A549 (cell line): ENCODE measurements around the gene EMX1. TPM values are rescaled to one million over a fixed set of nuclear protein-coding genes. Genes with fewer than 3 reads are reported as not detected.
A peak's percentile ranks its signal among the peaks of the same experiment; 100 is the strongest.

Source experiments
- ATAC-seq, 2 experiments: fragments of 200-7000 bp in 1 of 2; fragments of >200 bp in 1 of 2; cut with Nextera tagmentation in 1 of 2; cut with Tn5 transposase in 1 of 2; 3 replicates each; pipeline versions ENCODE4 v1.8.0 to v1.9.1; 2018 to 2020; ENCODE audit warnings: mild to moderate bottlenecking in 1 of 2, moderate library complexity in 1 of 2
- CTCF ChIA-PET: fragments of 300-600 bp; sonication (Branson Sonifier 250); formaldehyde crosslinking; extraction: SDS; loops from one replicate; lab custom pipeline; 2021; ENCODE audit warnings: antibody characterized with exemption, inconsistent platforms; lab: Yijun Ruan, JAX
- POLR2A ChIA-PET: fragments of 350-600 bp; formaldehyde crosslinking; extraction: SDS; loops from one replicate; lab custom pipeline; 2021; ENCODE audit warnings: antibody characterized with exemption, inconsistent platforms; lab: Yijun Ruan, JAX
- DNase-seq, 2 experiments: peaks; one replicate each; pipeline versions ENCODE4 v3.0.0 to v3.0.0-alpha.2; 2011 to 2016; ENCODE audit warnings: low read depth in 1 of 2, low spot score in 1 of 2
- FAIRE-seq: peaks from 2 replicates; lab custom pipeline; 2011; peaks lifted over from hg19 to GRCh38; lab: Jason Lieb, UNC
- H3K27ac ChIP-seq, 2 experiments: fragments of >200 bp; sonication (Bioruptor Twin); formaldehyde crosslinking; 3 replicates each; pipeline ENCODE4 v1.5.1; 2016 to 2017
- H3K4me1 ChIP-seq: fragments of >200 bp; sonication (Bioruptor Twin); formaldehyde crosslinking; 3 replicates; pipeline ENCODE4 v1.6.1; 2016
- H3K4me2 ChIP-seq: fragments of >200 bp; sonication (Bioruptor Twin); formaldehyde crosslinking; 3 replicates; pipeline ENCODE4 v1.6.1; 2016
- H3K4me3 ChIP-seq: fragments of >200 bp; sonication (Bioruptor Twin); formaldehyde crosslinking; 3 replicates; pipeline ENCODE4 v1.5.1; 2016
- H3K9me3 ChIP-seq: fragments of >200 bp; sonication (Bioruptor Twin); formaldehyde crosslinking; 3 replicates; pipeline ENCODE4 v1.6.1; 2016
- CEBPB ChIP-seq, 2 experiments: fragments of >200 bp in 1 of 2; sonication (Bioruptor Twin) in 1 of 2; formaldehyde crosslinking in 1 of 2; IDR thresholded peaks; 2 replicates each; pipeline ENCODE4 v1.6.1; 2012 to 2016
- ESRRA ChIP-seq: fragments of 150-350 bp; IDR thresholded peaks from 2 replicates; pipeline ENCODE4 v1.6.1; 2014; ENCODE audit warnings: mild to moderate bottlenecking, low read length, borderline replicate concordance
- HEYL ChIP-seq: fragments of 250-450 bp; sonication (Bioruptor Pico); IDR thresholded peaks from 2 replicates; pipeline ENCODE4 v1.8.0; 2021; ENCODE audit warnings: mild to moderate bottlenecking, moderate library complexity
- HOXA7 ChIP-seq: fragments of 250-450 bp; sonication (Bioruptor Pico); IDR thresholded peaks from 2 replicates; pipeline ENCODE4 v1.5.0; 2020; ENCODE audit warnings: mild to moderate bottlenecking, moderate library complexity
- HOXB13 ChIP-seq: fragments of 250-450 bp; sonication (Bioruptor Pico); IDR thresholded peaks from 2 replicates; pipeline ENCODE4 v1.5.0; 2020; ENCODE audit warnings: low read depth, mild to moderate bottlenecking, moderate library complexity
- MYC ChIP-seq: IDR thresholded peaks from 2 replicates; pipeline ENCODE4 v1.6.1; 2012; ENCODE audit warnings: mild to moderate bottlenecking, inconsistent platforms, low read length, improper control_type of control experiment, borderline replicate concordance
- POLR2A ChIP-seq: IDR thresholded peaks from 2 replicates; pipeline ENCODE4 v1.6.1; 2012; ENCODE audit warnings: mild to moderate bottlenecking, low read length
- POLR2AphosphoS2 ChIP-seq: conservative IDR thresholded peaks from 2 replicates; pipeline ENCODE4 v1.6.1; 2012; ENCODE audit warnings: low read length, improper control_type of control experiment, inconsistent platforms
- RNF2 ChIP-seq: fragments of 200-600 bp; sonication (generic); IDR thresholded peaks from 2 replicates; pipeline ENCODE4 v1.6.1; 2016; ENCODE audit warnings: low read depth, mild to moderate bottlenecking, antibody characterized with exemption, moderate library complexity, borderline replicate concordance
- ZFP36 ChIP-seq: fragments of 450-650 bp; IDR thresholded peaks from 2 replicates; pipeline ENCODE4 v1.6.1; 2014; ENCODE audit warnings: borderline replicate concordance; ENCODE audit not compliant: partially characterized antibody
- whole genome bisulfite sequencing: methylation state at CpG from one replicate; pipeline ENCODE4 v1.1.6; 2017; ENCODE audit errors: missing lambda C conversion rate; 5-methylcytosine and 5-hydroxymethylcytosine counted together
- polyA plus RNA-seq, 4 experiments: library from polyadenylated mRNA; depleted of rRNA in 3 of 4; stranded (reverse); fragments of >200 nt; fragmentation: RNase III in 1 of 4; extraction: RNeasy Plus Mini Kit Qiagen cat#74134 plus additional on column Dnase treatment in 1 of 4; gene quantifications; 2 replicates in 3 of 4; 3 replicates in 1 of 4; pipeline ENCODE4 v1.2.3, GENCODE V29; 2011 to 2017
- TF ChIP-seq, protein P1 (sequence below): fragments of >200 bp; sonication (Bioruptor Twin); formaldehyde crosslinking; IDR thresholded peaks from 3 replicates; pipeline ENCODE4 v1.5.1; 2016
- TF ChIP-seq, protein P2 (sequence below): fragments of 200-600 bp; sonication (generic); IDR thresholded peaks from 2 replicates; pipeline ENCODE4 v1.6.1; 2016; ENCODE audit warnings: antibody characterized with exemption, mild to moderate bottlenecking, moderate library complexity
- TF ChIP-seq, protein P3 (sequence below): fragments of 250-450 bp; sonication (Bioruptor Pico); IDR thresholded peaks from 2 replicates; pipeline ENCODE4 v1.5.0; 2020; ENCODE audit warnings: low read depth, mild to moderate bottlenecking, moderate library complexity

EMX1 gene
- polyA plus RNA-seq, 2 of the 4 experiments (the other 2 are of a cell fraction), result 0.05 TPM; not detected in 1

DNA sequence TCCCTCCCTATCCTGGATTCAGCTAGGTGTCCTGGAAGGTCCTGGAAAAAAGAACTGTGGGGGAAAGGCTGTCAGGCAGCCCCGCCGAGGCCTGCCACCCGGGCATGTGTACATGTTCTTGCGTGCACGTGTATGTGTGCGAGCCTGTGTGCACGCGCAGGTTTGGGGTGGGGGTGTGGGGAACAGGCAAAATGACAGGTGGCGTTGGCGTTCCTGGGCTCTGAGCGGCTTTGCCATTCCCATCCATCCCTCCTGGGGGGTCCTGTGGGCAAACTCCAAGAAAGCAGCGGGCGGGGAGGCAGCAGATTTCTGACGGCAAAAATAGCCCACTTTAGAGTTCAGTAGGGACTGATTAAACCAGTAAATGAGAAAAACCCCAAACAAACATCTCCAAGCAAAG, 35.6 kb downstream of the EMX1 start (continued):
- TF ChIP-seq, protein P1, sequence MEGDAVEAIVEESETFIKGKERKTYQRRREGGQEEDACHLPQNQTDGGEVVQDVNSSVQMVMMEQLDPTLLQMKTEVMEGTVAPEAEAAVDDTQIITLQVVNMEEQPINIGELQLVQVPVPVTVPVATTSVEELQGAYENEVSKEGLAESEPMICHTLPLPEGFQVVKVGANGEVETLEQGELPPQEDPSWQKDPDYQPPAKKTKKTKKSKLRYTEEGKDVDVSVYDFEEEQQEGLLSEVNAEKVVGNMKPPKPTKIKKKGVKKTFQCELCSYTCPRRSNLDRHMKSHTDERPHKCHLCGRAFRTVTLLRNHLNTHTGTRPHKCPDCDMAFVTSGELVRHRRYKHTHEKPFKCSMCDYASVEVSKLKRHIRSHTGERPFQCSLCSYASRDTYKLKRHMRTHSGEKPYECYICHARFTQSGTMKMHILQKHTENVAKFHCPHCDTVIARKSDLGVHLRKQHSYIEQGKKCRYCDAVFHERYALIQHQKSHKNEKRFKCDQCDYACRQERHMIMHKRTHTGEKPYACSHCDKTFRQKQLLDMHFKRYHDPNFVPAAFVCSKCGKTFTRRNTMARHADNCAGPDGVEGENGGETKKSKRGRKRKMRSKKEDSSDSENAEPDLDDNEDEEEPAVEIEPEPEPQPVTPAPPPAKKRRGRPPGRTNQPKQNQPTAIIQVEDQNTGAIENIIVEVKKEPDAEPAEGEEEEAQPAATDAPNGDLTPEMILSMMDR, result no peak
- no peak for TF ChIP-seq POLR2A
- no peak for TF ChIP-seq HOXB13 (CRISPR knock-in tag)
- TF ChIP-seq POLR2AphosphoS2, result no peak

DNA sequence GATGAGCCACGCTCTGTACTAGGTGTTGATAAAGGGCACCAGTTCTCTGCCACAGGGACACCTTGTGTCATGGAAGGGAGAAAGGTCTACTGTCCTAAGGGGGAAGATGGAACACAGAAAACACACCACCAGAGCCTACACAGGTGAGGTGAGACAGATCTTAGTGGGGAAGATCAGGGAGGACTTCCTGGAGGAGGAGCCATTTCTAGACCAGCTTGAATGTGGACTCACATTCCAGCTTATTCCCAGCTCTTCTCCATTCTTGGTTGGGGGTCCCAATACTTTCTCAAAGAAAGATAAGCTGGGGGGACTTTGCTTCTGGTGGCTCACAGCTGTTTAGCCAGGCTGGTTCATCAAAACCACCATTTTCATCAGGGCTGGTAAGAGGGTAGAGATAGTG, 36.2 kb downstream of the EMX1 start:
- WGBS, result 100% methylated on average over 1 of the region's 1 CpG
- H3K4me1 ChIP-seq, result no peaks in the 10 kb centered on the region
- FAIRE-seq, result no peak
- H3K27ac ChIP-seq, result no peak overlapping the region
- H3K9me3 ChIP-seq, result no peaks in the 10 kb centered on the region
- no peak overlapping the region for H3K4me2 ChIP-seq
- ATAC-seq, result no peak
- TF ChIP-seq HEYL (no peak), ESRRA (no peak), ZFP36 (peak; percentile 86), RNF2 (no peak)
- TF ChIP-seq, protein P2, sequence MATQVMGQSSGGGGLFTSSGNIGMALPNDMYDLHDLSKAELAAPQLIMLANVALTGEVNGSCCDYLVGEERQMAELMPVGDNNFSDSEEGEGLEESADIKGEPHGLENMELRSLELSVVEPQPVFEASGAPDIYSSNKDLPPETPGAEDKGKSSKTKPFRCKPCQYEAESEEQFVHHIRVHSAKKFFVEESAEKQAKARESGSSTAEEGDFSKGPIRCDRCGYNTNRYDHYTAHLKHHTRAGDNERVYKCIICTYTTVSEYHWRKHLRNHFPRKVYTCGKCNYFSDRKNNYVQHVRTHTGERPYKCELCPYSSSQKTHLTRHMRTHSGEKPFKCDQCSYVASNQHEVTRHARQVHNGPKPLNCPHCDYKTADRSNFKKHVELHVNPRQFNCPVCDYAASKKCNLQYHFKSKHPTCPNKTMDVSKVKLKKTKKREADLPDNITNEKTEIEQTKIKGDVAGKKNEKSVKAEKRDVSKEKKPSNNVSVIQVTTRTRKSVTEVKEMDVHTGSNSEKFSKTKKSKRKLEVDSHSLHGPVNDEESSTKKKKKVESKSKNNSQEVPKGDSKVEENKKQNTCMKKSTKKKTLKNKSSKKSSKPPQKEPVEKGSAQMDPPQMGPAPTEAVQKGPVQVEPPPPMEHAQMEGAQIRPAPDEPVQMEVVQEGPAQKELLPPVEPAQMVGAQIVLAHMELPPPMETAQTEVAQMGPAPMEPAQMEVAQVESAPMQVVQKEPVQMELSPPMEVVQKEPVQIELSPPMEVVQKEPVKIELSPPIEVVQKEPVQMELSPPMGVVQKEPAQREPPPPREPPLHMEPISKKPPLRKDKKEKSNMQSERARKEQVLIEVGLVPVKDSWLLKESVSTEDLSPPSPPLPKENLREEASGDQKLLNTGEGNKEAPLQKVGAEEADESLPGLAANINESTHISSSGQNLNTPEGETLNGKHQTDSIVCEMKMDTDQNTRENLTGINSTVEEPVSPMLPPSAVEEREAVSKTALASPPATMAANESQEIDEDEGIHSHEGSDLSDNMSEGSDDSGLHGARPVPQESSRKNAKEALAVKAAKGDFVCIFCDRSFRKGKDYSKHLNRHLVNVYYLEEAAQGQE, result no peak
- TF ChIP-seq, protein P1, result no peak
- TF ChIP-seq, protein P3, sequence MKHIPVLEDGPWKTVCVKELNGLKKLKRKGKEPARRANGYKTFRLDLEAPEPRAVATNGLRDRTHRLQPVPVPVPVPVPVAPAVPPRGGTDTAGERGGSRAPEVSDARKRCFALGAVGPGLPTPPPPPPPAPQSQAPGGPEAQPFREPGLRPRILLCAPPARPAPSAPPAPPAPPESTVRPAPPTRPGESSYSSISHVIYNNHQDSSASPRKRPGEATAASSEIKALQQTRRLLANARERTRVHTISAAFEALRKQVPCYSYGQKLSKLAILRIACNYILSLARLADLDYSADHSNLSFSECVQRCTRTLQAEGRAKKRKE, result no peak
- ChIA-PET CTCF (interaction anchor here (0.9 to 4.4 kb wide), 9 partner anchors 12 to 224 kb away, joined by 3 to 34 read pairs (median 4); partner anchors contain the start of genes EMX1 and SPR), POLR2A (no interaction called here)
- no peak for DNase-seq
- no peak overlapping the region for H3K4me3 ChIP-seq

DNA sequence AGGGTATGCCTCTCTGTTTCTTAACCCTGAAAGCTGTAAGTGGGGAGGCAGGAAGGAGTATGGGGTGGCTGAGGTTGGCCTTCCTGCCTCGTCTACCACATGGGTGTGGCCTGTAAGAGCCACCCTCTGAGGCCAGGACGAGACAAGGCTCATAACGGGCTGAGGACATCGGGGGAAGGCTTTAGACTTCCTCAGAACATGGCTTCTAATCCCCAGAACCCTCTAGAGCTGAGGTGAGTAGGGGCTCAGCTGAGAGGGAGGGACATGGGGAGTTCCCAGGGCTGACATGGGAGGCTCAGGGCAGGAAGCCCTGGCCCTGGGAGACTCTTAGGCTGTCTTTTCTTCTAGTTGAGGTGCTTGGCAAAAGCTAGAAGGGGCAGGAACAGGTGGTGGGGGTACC, 36.7 kb downstream of the EMX1 start:
- ChIA-PET POLR2A (no interaction called here), CTCF (interaction anchor here (0.9 to 4.4 kb wide), 10 partner anchors 9 to 224 kb away, joined by 3 to 34 read pairs (median 4); partner anchors contain the start of genes EMX1 and SPR)
- FAIRE-seq (no peak), DNase-seq (no peak), ATAC-seq (no peak)
- Histone ChIP-seq H3K4me1 (no peaks in the 10 kb centered on the region), H3K9me3 (no peaks in the 10 kb centered on the region), H3K27ac (no peak overlapping the region), H3K4me2 (no peak overlapping the region), H3K4me3 (no peak overlapping the region)
- 82% methylated on average over 4 of the region's 4 CpGs for WGBS
- TF ChIP-seq MYC (no peak), HOXA7 (no peak), CEBPB (IDR thresholded peaks at IDR 0.05) (no peak)
